Loucy (cell line): Measurements from ENCODE around the gene TMX3.

Experiments
- H2AFZ ChIP-seq: fragments of 200-600 bp; sonication (generic); 2 replicates; pipeline ENCODE4 v1.6.0; 2016; ENCODE audit warnings: antibody characterized with exemption, mild to moderate bottlenecking, low read length, moderate library complexity
- H3F3A ChIP-seq: fragments of 200-600 bp; 2 replicates; pipeline ENCODE4 v1.6.0; 2016; ENCODE audit warnings: antibody characterized with exemption, low read depth, mild to moderate bottlenecking
- H3K27me3 ChIP-seq: fragments of 200-600 bp; sonication (generic); 2 replicates; pipeline ENCODE4 v1.6.1; 2014; ENCODE audit warnings: low read length, mild to moderate bottlenecking; ENCODE audit not compliant: insufficient read depth, poor library complexity, severe bottlenecking
- H3K36me3 ChIP-seq: fragments of 200-600 bp; sonication (generic); 2 replicates; pipeline ENCODE4 v1.6.1; 2016; ENCODE audit warnings: low read length; ENCODE audit not compliant: insufficient read depth
- H3K4me1 ChIP-seq: fragments of 200-600 bp; sonication (generic); 2 replicates; pipeline ENCODE4 v1.5.1; 2014; ENCODE audit warnings: low read length, mild to moderate bottlenecking; ENCODE audit not compliant: insufficient read depth, poor library complexity, severe bottlenecking
- H3K4me2 ChIP-seq: fragments of 200-600 bp; sonication (generic); 2 replicates; pipeline ENCODE4 v1.6.0; 2014; ENCODE audit warnings: antibody characterized with exemption, low read length, low read depth, mild to moderate bottlenecking; ENCODE audit not compliant: poor library complexity, severe bottlenecking
- H3K4me3 ChIP-seq: fragments of 200-600 bp; sonication (generic); 2 replicates; pipeline ENCODE4 v1.5.1; 2014; ENCODE audit warnings: low read length, mild to moderate bottlenecking, mixed read lengths; ENCODE audit not compliant: poor library complexity, severe bottlenecking
- H3K79me2 ChIP-seq: fragments of 200-600 bp; sonication (generic); 2 replicates; pipeline ENCODE4 v1.6.1; 2014; ENCODE audit warnings: low read length; ENCODE audit not compliant: insufficient read depth
- H3K9ac ChIP-seq: fragments of 200-600 bp; sonication (generic); 2 replicates; pipeline ENCODE4 v1.6.0; 2014; ENCODE audit warnings: mild to moderate bottlenecking, low read depth, low read length, moderate library complexity; ENCODE audit not compliant: poor library complexity, severe bottlenecking
- H3K9me2 ChIP-seq: fragments of 200-600 bp; sonication (generic); replicated peaks from 2 replicates; pipeline ENCODE4 v1.6.1; 2016; ENCODE audit warnings: low read depth, low read length, mixed read lengths
- H3K9me3 ChIP-seq: fragments of 200-600 bp; sonication (generic); 2 replicates; pipeline ENCODE4 v1.6.1; 2014; ENCODE audit warnings: mild to moderate bottlenecking, antibody characterized with exemption, low read length, low read depth; ENCODE audit not compliant: insufficient read depth
- H4K20me1 ChIP-seq: fragments of 200-600 bp; sonication (generic); 2 replicates; pipeline ENCODE4 v1.6.0; 2014; ENCODE audit warnings: antibody characterized with exemption, low read length, mild to moderate bottlenecking; ENCODE audit not compliant: insufficient read depth, poor library complexity, severe bottlenecking
- EZH2phosphoT487 ChIP-seq: fragments of 200-600 bp; IDR thresholded peaks from 2 replicates; pipeline ENCODE4 v1.6.1; 2018; ENCODE audit warnings: antibody characterized with exemption, mild to moderate bottlenecking, moderate library complexity, borderline replicate concordance
- TF ChIP-seq, protein P1 (sequence below): fragments of 200-600 bp; sonication (generic); conservative IDR thresholded peaks from 2 replicates; pipeline ENCODE4 v1.5.1; 2014; ENCODE audit warnings: mild to moderate bottlenecking, antibody characterized with exemption, low read length

TMX3 gene

GRCh38 chr18:68638613-68639012 lies 76.3 kb downstream of the TMX3 start:
- TF ChIP-seq EZH2phosphoT487, result no peak
- TF ChIP-seq, protein P1, sequence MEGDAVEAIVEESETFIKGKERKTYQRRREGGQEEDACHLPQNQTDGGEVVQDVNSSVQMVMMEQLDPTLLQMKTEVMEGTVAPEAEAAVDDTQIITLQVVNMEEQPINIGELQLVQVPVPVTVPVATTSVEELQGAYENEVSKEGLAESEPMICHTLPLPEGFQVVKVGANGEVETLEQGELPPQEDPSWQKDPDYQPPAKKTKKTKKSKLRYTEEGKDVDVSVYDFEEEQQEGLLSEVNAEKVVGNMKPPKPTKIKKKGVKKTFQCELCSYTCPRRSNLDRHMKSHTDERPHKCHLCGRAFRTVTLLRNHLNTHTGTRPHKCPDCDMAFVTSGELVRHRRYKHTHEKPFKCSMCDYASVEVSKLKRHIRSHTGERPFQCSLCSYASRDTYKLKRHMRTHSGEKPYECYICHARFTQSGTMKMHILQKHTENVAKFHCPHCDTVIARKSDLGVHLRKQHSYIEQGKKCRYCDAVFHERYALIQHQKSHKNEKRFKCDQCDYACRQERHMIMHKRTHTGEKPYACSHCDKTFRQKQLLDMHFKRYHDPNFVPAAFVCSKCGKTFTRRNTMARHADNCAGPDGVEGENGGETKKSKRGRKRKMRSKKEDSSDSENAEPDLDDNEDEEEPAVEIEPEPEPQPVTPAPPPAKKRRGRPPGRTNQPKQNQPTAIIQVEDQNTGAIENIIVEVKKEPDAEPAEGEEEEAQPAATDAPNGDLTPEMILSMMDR, result no peak
- no peaks in the 10 kb centered on the region for H3K79me2 ChIP-seq

GRCh38 chr18:68627812-68628211 lies 87.1 kb downstream of the TMX3 start:
- no peak for TF ChIP-seq EZH2phosphoT487
- TF ChIP-seq, protein P1, result no peak
- Histone ChIP-seq H3K4me1 (no peaks in the 10 kb centered on the region), H3K27me3 (no peaks in the 10 kb centered on the region), H2AFZ (no peak overlapping the region), H3K9me3 (no peaks in the 10 kb centered on the region), H3K4me3 (no peak overlapping the region), H3F3A (no peaks in the 10 kb centered on the region), H3K79me2 (no peaks in the 10 kb centered on the region), H4K20me1 (no peaks in the 10 kb centered on the region), H3K4me2 (no peak overlapping the region), H3K36me3 (no peaks in the 10 kb centered on the region), H3K9ac (no peak overlapping the region), H3K9me2 (no peaks in the 10 kb centered on the region)

More at GRCh38 chr18:68638613-68639012, 76.3 kb downstream of the TMX3 start:
- Histone ChIP-seq H3K9me2 (no peaks in the 10 kb centered on the region), H3K4me2 (no peak overlapping the region), H3K27me3 (no peaks in the 10 kb centered on the region), H3K4me1 (peaks cover 9% of the 10 kb centered on the region), H3K9me3 (no peaks in the 10 kb centered on the region), H3K36me3 (no peaks in the 10 kb centered on the region), H3K9ac (no peak overlapping the region), H4K20me1 (no peaks in the 10 kb centered on the region), H2AFZ (no peak overlapping the region), H3F3A (no peaks in the 10 kb centered on the region), H3K4me3 (no peak overlapping the region)
